ENCODE measurements around the gene SCUBE1.

Gene SCUBE1

GRCh38 chr22:43388420-43388851, 45.3 kb upstream of the SCUBE1 start:
- ChIA-PET POLR2A (ENCODE audit: low non-redundant PET) (no interaction called here), CTCF (interaction anchor here (0.6 to 0.7 kb wide), 4 partner anchors 9 to 1736 kb away, joined by 3 to 6 read pairs (median 4); no protein-coding TSS in a partner anchor)
- DNase-seq (ENCODE audit: low spot score): peak; percentile 63
- peak; percentile 97 for TF ChIP-seq CTCF (conservative IDR thresholded peaks at IDR 0.05; ENCODE audit: low read depth)
- H3K27ac ChIP-seq: no peak overlapping the region

- POLR2A ChIA-PET (ENCODE audit: low non-redundant PET): no interaction called here
- CTCF ChIA-PET: interaction anchor here (0.6 to 0.7 kb wide), 2 partner anchors 46 to 285 kb away, joined by 4 to 6 read pairs; no protein-coding TSS in a partner anchor
These were observed 44.6 kb upstream of the SCUBE1 start for GRCh38 chr22:43387815-43388214.

GRCh38 chr22:43385770-43386641, 42.8 kb upstream of the SCUBE1 start:
- ChIA-PET POLR2A (ENCODE audit: low non-redundant PET) (no interaction called here), CTCF (interaction anchor here (0.7 to 1.8 kb wide), 5 partner anchors 9 to 411 kb away, joined by 3 to 10 read pairs (median 4); no protein-coding TSS in a partner anchor)
- peak; percentile 71 for DNase-seq (ENCODE audit: low spot score)
- TF ChIP-seq CTCF (conservative IDR thresholded peaks at IDR 0.05; ENCODE audit: low read depth): peak; percentile 90
- no peak overlapping the region for H3K27ac ChIP-seq

More at GRCh38 chr22:43387815-43388214, 44.6 kb upstream of the SCUBE1 start:
- no peak for DNase-seq (ENCODE audit: low spot score)
- no peak overlapping the region for H3K27ac ChIP-seq
- TF ChIP-seq CTCF (conservative IDR thresholded peaks at IDR 0.05; ENCODE audit: low read depth): no peak

GRCh38 chr22:43384863-43385262, 41.7 kb upstream of the SCUBE1 start:
- POLR2A ChIA-PET (ENCODE audit: low non-redundant PET): no interaction called here
- no peak overlapping the region for H3K27ac ChIP-seq
- no peak for TF ChIP-seq CTCF (conservative IDR thresholded peaks at IDR 0.05; ENCODE audit: low read depth)
- no peak for DNase-seq (ENCODE audit: low spot score)
- CTCF ChIA-PET: interaction anchor here (1.5 to 1.8 kb wide), 2 partner anchors 111 to 412 kb away, joined by 4 to 10 read pairs; no protein-coding TSS in a partner anchor

- no peak overlapping the region for H3K27ac ChIP-seq
- no peak for DNase-seq (ENCODE audit: low spot score)
- POLR2A ChIA-PET (ENCODE audit: low non-redundant PET): no interaction called here
- TF ChIP-seq CTCF (conservative IDR thresholded peaks at IDR 0.05; ENCODE audit: low read depth): no peak
- CTCF ChIA-PET: no interaction called here
These were observed 38.5 kb upstream of the SCUBE1 start for GRCh38 chr22:43381693-43382092.

DNA sequence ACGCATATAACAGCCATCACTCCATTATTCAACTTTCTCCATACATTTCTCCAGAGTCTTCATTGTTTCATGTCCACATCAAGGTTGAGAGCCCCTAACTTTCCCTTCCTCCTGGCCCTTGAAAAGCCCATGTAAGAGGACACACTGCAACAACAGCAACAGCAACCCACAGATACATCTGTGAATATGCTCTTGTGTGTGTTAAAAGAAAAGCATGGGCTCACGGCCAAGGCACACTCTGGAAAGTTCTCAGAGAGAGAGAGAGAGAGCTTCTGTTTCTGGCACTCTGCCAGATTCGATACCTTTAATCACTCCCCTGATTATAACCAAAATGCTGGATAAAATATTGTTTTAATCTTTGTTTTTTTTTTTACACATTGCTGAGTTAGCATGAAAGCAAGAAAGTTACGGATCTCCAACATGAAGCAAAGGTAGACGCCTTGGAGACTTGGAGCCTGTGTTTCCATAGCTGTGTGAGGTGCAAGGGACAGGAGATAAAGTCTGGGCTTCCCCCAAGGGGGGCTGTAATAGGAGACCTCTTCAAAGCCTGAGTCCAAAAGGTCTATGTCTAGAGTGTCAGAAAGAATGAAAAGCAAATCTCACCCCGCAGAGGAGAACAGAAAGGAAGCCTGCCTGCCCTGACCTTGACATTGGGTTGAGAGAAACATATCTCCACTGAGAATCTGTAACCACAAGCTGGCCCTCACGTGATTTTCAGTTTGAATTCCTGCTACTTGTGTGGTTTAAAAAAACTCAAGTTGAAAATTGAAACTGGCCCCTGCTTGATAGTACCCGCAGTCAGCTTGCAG, 34.9 kb upstream of the SCUBE1 start:
- DNase-seq (ENCODE audit: low spot score): no peak
- TF ChIP-seq CTCF (conservative IDR thresholded peaks at IDR 0.05; ENCODE audit: low read depth): no peak
- no peak overlapping the region for H3K27ac ChIP-seq
- ChIA-PET POLR2A (ENCODE audit: low non-redundant PET) (no interaction called here), CTCF (interaction anchor here (0.6 to 1.0 kb wide), 2 partner anchors 32 to 105 kb away, joined by 3 to 4 read pairs; no protein-coding TSS in a partner anchor)
